Hindlimb muscle (tissue), 1 donor: ENCODE measurements around the gene POLR2F. TPM values are rescaled to one million over a fixed set of nuclear protein-coding genes. Genes with fewer than 3 reads are reported as not detected.

Experiments
- DNase-seq: peaks from one replicate; pipeline ENCODE4 v3.0.0-alpha.2; 2013
- polyA plus RNA-seq: library from polyadenylated mRNA; unstranded; fragments of 120-200 nt; gene quantifications from one replicate; pipeline ENCODE4 v1.2.1, GENCODE V29; 2013; ENCODE audit not compliant: insufficient read length

The POLR2F gene
- polyA plus RNA-seq, 1 donor, result 39.1 TPM

- no peak for DNase-seq
Observed at GRCh38 chr22:38007330-38007902, 53.9 kb downstream of the POLR2F start.

DNA sequence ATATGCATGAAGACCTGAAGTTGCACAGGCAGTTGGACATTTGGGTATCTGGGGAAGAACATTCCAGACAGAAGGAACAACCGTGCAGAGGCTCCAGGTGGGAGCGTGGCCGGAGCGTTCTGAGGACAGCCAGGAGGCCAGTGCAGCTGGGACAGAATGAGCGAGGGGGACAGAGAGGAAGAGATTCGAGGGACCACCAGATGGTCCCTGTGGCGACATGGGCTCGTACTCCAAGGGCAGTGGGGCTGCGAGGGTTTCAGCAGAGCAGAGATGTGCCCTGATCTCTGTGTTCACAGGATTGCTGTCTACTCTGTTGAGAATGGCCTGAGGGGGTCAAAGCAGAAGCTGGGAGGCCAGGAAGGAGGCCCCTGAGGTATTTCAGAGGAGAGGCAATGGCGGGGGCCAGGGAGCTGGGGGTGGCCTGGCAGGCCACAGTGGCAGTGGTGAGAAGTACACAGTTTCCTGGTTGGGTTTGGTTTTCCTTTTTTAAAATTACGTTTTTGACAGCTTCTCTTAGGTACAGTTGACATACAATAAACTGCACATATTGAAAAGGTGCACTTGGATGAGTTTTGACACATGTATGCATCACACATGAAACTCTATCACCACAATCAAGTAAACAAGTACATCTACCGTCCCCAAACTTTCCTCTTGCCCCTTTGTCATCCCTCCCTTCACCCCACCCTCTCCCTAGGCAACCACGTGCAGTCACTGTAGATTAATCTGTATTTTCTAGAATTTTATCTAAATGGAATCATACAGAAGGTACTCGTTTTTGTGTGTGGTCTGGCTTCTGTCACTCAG is 55.7 kb downstream of the POLR2F start:
- DNase-seq, result no peak

DNA sequence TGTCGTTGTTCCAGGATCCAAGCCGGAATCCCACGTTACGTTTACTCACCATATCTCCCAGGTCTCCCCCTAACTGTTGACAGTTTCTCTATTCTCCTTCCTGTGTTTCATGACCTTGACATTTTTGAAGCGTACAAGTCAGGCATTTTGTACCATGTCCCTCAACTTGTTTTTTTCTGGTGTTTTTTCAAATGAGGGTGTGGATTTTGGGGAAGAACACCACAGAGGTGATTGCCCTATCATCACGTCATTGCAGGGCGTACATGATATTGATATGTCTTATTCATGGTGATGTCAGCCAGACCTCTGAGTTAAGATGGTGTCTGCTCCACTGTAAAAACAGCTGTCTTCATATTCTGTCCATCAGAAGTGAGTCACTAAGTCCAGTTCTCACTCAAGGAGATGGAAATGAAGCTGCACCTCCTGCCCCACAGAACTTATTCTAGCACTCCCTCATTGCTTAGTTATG is 59.1 kb downstream of the POLR2F start:
- no peak for DNase-seq

DNA sequence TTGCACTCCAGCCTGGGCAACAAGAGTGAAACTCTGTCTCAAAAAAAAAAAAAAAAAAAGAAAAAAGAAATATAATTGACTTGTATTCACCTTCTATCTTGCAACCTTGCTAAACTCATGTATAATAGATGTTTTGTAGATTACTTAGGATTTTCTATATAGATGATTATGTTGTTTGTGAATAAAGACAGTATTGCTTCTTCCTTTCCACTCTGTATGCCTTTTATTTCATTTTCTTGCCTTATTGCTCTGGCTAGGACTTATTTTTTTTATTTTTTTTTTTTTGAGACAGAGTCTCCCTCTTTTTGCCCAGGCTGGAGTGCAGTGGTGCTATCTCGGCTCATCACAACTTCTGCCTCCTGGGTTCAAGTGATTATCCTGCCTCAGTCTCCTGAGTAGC is 60.6 kb downstream of the POLR2F start:
- DNase-seq, result no peak

GRCh38 chr22:38016182-38017151 is 63.0 kb downstream of the POLR2F start:
- DNase-seq, result no peak

- DNase-seq, result peak; percentile 57
Observed at GRCh38 chr22:38017272-38017920, 63.9 kb downstream of the POLR2F start.

- no peak for DNase-seq
Observed at GRCh38 chr22:38017939-38018885, 64.7 kb downstream of the POLR2F start.

Other genes starting within 250 kb of the POLR2F start
- 5.6 TPM for gene GCAT, start 145.8 kb upstream of the POLR2F start, polyA plus RNA-seq
- gene GALR3, start 130.3 kb upstream of the POLR2F start, polyA plus RNA-seq, result not detected
- gene ANKRD54, start 109.4 kb upstream of the POLR2F start, polyA plus RNA-seq, result 10.4 TPM
- 1,289 TPM for gene EIF3L, start 104.3 kb upstream of the POLR2F start, polyA plus RNA-seq
- 50.2 TPM for gene MICALL1, start 47.4 kb upstream of the POLR2F start, polyA plus RNA-seq
- gene C22orf23, start 98 bp upstream of the POLR2F start, polyA plus RNA-seq, result 11.1 TPM
- gene SOX10, start 30.9 kb downstream of the POLR2F start, polyA plus RNA-seq, result 4.2 TPM
- gene PICK1, start 103.7 kb downstream of the POLR2F start, polyA plus RNA-seq, result 12.8 TPM
- 3.5 TPM for gene SLC16A8, start 130.5 kb downstream of the POLR2F start, polyA plus RNA-seq
- 1.5 TPM for gene BAIAP2L2, start 157.0 kb downstream of the POLR2F start, polyA plus RNA-seq
- 14.4 TPM for gene PLA2G6, start 228.1 kb downstream of the POLR2F start, polyA plus RNA-seq
- 3.8 TPM for gene MAFF, start 248.3 kb downstream of the POLR2F start, polyA plus RNA-seq